ENCODE measurements around the gene C4orf50. TPM values are rescaled to one million over a fixed set of nuclear protein-coding genes. Genes with fewer than 3 reads are reported as not detected.

The C4orf50 gene
- total RNA-seq, 2 donors from 2014 or later = 0.13 TPM; not detected in 1

DNA sequence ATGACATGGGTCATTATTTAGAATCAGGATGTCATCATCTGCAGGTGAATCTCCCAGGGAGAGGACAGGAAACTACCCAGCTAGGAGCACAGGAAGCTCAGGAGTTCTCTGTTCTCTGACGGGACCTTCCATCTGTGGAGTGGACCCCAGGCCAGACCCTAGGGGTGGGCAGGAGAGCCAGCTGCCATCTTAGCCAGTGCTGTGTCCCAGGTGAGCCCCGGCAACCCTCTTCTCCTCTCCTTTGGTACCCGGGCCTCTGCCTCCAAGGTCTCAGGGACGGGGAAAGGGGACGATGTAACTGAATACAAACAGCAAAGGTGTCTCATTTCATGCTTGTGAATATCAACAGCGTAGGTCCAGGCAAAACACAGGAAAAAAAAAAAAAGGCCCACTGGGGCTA lies 48.5 kb downstream of the C4orf50 start:
- H3K36me3 ChIP-seq = no peaks in the 10 kb centered on the region
- TF ChIP-seq, protein P1, sequence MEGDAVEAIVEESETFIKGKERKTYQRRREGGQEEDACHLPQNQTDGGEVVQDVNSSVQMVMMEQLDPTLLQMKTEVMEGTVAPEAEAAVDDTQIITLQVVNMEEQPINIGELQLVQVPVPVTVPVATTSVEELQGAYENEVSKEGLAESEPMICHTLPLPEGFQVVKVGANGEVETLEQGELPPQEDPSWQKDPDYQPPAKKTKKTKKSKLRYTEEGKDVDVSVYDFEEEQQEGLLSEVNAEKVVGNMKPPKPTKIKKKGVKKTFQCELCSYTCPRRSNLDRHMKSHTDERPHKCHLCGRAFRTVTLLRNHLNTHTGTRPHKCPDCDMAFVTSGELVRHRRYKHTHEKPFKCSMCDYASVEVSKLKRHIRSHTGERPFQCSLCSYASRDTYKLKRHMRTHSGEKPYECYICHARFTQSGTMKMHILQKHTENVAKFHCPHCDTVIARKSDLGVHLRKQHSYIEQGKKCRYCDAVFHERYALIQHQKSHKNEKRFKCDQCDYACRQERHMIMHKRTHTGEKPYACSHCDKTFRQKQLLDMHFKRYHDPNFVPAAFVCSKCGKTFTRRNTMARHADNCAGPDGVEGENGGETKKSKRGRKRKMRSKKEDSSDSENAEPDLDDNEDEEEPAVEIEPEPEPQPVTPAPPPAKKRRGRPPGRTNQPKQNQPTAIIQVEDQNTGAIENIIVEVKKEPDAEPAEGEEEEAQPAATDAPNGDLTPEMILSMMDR (IDR thresholded peaks at IDR 0.05) = no peak
- DNase-seq = no peak
- no peaks in the 10 kb centered on the region for H3K9me3 ChIP-seq
- H3K4me1 ChIP-seq = no peaks in the 10 kb centered on the region
- H3K27ac ChIP-seq = no peak overlapping the region
- H3K9ac ChIP-seq (ENCODE audit: low read depth in 2 of 2, low read length in 2 of 2) = no peak overlapping the region
- intact Hi-C loops (cut with DNase I) = no loop called here
- H3K27me3 ChIP-seq = no peaks in the 10 kb centered on the region
- no peak overlapping the region for H3K4me3 ChIP-seq

DNA sequence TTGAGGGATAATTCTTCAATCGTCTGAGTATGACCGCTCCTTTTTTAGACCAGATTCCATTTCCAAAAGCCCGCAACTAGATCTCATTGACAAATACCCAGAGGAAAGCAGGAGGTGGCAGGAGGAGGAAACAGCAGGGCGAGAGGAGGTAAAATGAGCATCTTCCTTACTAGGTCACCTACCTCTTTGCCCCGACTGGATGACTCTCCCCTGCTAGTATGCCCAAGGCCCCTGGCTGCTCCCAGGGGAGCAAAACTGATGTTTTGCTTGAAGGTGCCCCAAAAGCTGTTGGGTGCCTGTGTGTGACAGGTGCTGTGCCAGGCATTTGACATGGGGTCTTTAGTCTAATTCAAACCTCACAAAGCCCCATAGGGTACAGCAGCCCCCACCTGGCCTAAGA lies 48.9 kb downstream of the C4orf50 start:
- TF ChIP-seq, protein P1 (IDR thresholded peaks at IDR 0.05) = no peak
- Histone ChIP-seq H3K9me3 (no peaks in the 10 kb centered on the region), H3K36me3 (no peaks in the 10 kb centered on the region), H3K4me3 (no peak overlapping the region), H3K27ac (no peak overlapping the region), H3K9ac (ENCODE audit: low read depth in 2 of 2, low read length in 2 of 2) (no peak overlapping the region), H3K4me1 (no peaks in the 10 kb centered on the region), H3K27me3 (no peaks in the 10 kb centered on the region)
- no peak for DNase-seq
- intact Hi-C loops (cut with DNase I) = no loop called here

DNA sequence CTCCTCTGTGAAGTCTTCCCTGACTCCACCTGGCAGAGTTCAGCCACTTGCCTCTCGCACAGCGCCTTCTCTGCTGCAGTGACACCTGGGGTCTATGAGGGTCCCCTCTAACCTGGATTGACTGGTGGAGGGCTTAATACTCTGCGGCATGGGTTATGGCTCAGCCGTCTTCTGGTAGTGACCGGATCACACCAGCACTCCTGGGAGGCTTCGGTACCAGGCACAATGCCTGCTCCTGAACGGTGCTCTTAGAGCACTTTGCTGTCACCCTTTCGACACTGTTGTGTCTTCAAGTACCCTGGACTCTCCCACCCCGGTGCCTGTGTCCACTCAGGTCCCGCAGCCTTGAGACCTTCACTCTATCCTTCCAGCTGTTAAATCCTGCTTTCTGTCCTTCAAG lies 50.0 kb downstream of the C4orf50 start:
- Histone ChIP-seq H3K27ac (no peak overlapping the region), H3K9ac (ENCODE audit: low read depth in 2 of 2, low read length in 2 of 2) (no peak overlapping the region), H3K9me3 (no peaks in the 10 kb centered on the region), H3K4me1 (no peaks in the 10 kb centered on the region), H3K4me3 (no peak overlapping the region), H3K36me3 (no peaks in the 10 kb centered on the region), H3K27me3 (no peaks in the 10 kb centered on the region)
- DNase-seq = no peak
- intact Hi-C loops (cut with DNase I) = no loop called here
- TF ChIP-seq, protein P1 (IDR thresholded peaks at IDR 0.05) = no peak

DNA sequence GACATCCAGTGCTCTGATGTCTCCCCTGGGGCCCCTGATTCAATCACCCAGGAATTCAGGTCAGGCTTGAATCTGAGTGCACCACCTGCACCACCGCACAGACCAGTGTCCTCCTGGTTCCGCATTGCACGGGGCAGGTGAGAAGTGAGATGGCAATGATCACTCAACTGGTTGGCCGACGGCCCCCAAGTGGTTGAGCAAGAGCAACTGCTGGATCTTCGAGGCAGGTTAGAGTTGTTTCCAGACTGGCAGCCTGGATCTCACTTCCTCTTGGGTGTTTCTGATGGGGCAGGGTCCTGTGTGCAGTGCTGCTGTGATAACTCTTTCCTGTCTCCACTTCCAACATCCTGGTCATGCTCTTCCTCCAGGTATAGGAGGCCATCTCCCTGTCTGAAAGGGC lies 50.4 kb downstream of the C4orf50 start:
- no peak overlapping the region for H3K4me3 ChIP-seq
- no peaks in the 10 kb centered on the region for H3K36me3 ChIP-seq
- no peak for DNase-seq
- TF ChIP-seq, protein P1 (IDR thresholded peaks at IDR 0.05) = no peak
- no peak overlapping the region for H3K27ac ChIP-seq
- intact Hi-C loops (cut with DNase I) = no loop called here
- H3K9ac ChIP-seq (ENCODE audit: low read depth in 2 of 2, low read length in 2 of 2) = no peak overlapping the region
- no peaks in the 10 kb centered on the region for H3K9me3 ChIP-seq
- H3K4me1 ChIP-seq = no peaks in the 10 kb centered on the region
- no peaks in the 10 kb centered on the region for H3K27me3 ChIP-seq

DNA sequence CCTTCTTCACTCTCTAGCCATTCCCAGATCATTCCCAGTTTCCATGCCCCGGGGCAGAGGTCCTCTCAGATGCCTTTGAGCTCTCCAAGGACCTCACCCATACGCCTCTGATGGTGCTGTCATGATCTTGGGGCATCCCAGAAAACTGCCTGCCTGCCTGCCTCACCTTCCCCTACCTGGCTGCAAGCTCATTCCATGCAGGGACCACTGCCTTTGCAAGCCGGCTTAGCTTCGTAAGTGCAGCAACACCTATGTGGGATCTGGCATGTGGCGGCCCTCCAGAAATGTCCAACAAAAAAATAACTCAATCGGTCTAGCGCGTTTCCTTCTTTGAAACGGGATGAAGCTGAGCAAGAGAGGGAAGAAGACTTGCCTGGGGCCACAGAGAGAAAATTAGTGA lies 53.0 kb downstream of the C4orf50 start:
- TF ChIP-seq, protein P1 (IDR thresholded peaks at IDR 0.05) = no peak
- Histone ChIP-seq H3K27me3 (no peaks in the 10 kb centered on the region), H3K36me3 (no peaks in the 10 kb centered on the region), H3K4me3 (no peak overlapping the region), H3K4me1 (no peaks in the 10 kb centered on the region), H3K9ac (ENCODE audit: low read depth in 2 of 2, low read length in 2 of 2) (no peak overlapping the region), H3K9me3 (no peaks in the 10 kb centered on the region), H3K27ac (no peak overlapping the region)
- no peak for DNase-seq
- intact Hi-C loops (cut with DNase I) = no loop called here

DNA sequence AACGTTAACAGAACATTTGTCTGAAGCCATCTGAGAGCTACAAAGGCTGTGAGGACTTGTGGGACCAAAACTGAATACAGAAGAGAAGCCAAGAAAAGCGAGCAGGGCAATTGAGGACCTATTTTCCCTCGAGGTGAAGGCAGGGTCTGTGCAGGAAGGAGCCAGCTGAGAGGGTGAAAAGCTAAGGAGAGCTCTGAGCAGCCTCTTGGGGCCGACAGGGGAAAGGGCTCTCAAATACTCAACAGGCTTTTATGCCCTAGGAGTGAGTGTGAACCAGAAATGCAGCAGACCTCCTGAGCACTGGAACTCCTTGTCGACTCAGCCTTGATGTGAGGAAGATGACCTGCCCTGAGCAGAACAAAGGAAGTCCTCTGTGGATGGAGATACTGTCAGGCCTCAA lies 54.2 kb downstream of the C4orf50 start:
- Histone ChIP-seq H3K36me3 (no peaks in the 10 kb centered on the region), H3K27me3 (no peaks in the 10 kb centered on the region), H3K4me1 (no peaks in the 10 kb centered on the region), H3K4me3 (no peak overlapping the region), H3K9me3 (no peaks in the 10 kb centered on the region), H3K27ac (no peak overlapping the region), H3K9ac (ENCODE audit: low read depth in 2 of 2, low read length in 2 of 2) (no peak overlapping the region)
- intact Hi-C loops (cut with DNase I) = no loop called here
- TF ChIP-seq, protein P1 (IDR thresholded peaks at IDR 0.05) = no peak
- DNase-seq = no peak

All from colonic mucosa (tissue), 4 donors.